ENCODE results near the gene RNF145. TPM values are rescaled to one million over a fixed set of nuclear protein-coding genes. Genes with fewer than 3 reads are reported as not detected.

Gene RNF145
- total RNA-seq, 1 experiment from 2014 or later: 193 TPM

DNA sequence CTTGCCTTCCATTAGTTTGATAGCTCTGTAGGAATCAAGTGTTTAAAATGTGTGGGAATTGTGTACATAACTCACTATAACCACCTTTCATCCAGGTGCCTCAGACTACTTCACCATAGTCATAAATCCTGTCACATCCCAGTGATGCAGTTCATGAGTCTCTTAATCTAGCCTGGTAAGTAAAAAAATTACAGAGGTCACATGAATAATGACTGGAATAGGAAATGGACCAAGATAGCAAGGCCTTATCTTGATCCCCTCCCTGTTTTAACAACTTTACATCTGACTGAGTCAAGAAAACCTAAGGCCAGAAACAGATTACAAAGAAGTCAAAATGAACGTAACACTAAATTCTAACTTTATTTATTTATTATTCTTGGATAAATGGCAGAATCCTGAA is 1.5 kb upstream of the RNF145 start:
- BruUV-seq (replicated peaks): no TSS peak
- no peak for DNase-seq
- Mint-ChIP-seq H3K4me1 (ENCODE audit: low read depth, unreplicated experiment) (peaks cover 69% of the 10 kb centered on the region), H3K9me3 (ENCODE audit: low read depth, unreplicated experiment) (no peaks in the 10 kb centered on the region), H3K4me3 (ENCODE audit: low read depth, unreplicated experiment) (peak overlapping the region; percentile 95), H3K36me3 (ENCODE audit: insufficient read depth, unreplicated experiment) (peaks cover 79% of the 10 kb centered on the region), H3K27me3 (ENCODE audit: unreplicated experiment) (no peaks in the 10 kb centered on the region), H3K27ac (ENCODE audit: unreplicated experiment) (peak overlapping the region; percentile 77)
- intact Hi-C loops (cut with micrococcal nuclease; ENCODE audit: unreplicated experiment): loop anchor here (5.0 to 10.0 kb wide), 2 partner anchors 106 to 1326 kb away; no protein-coding TSS in a partner anchor
- TF ChIP-seq CTCF (IDR thresholded peaks at IDR 0.05; ENCODE audit: unreplicated experiment): no peak
- CTCF ChIA-PET: interaction anchor here (1.6 kb wide), 1 partner anchor 32 kb away, joined by 3 read pairs; no protein-coding TSS in a partner anchor

GRCh38 chr5:159210210-159210661 is 883 bp upstream of the RNF145 start:
- BruUV-seq (replicated peaks): no TSS peak
- TF ChIP-seq CTCF (IDR thresholded peaks at IDR 0.05; ENCODE audit: unreplicated experiment): no peak
- H3K4me1 Mint-ChIP-seq (ENCODE audit: low read depth, unreplicated experiment): peaks cover 65% of the 10 kb centered on the region
- peak overlapping the region; percentile 95 for H3K4me3 Mint-ChIP-seq (ENCODE audit: low read depth, unreplicated experiment)
- CTCF ChIA-PET: interaction anchor here (1.6 kb wide), 1 partner anchor 32 kb away, joined by 3 read pairs; no protein-coding TSS in a partner anchor
- H3K27me3 Mint-ChIP-seq (ENCODE audit: unreplicated experiment): no peaks in the 10 kb centered on the region
- H3K36me3 Mint-ChIP-seq (ENCODE audit: insufficient read depth, unreplicated experiment): peaks cover 80% of the 10 kb centered on the region
- H3K27ac Mint-ChIP-seq (ENCODE audit: unreplicated experiment): peak overlapping the region; percentile 77
- intact Hi-C loops (cut with micrococcal nuclease; ENCODE audit: unreplicated experiment): loop anchor here (5.0 to 10.0 kb wide), 2 partner anchors 107 to 1325 kb away; no protein-coding TSS in a partner anchor
- DNase-seq: peak; percentile 29
- no peaks in the 10 kb centered on the region for H3K9me3 Mint-ChIP-seq (ENCODE audit: low read depth, unreplicated experiment)

GRCh38 chr5:159208514-159209437 is 577 bp downstream of the RNF145 start:
- peak overlapping the region; percentile 96 for H3K27ac Mint-ChIP-seq (ENCODE audit: unreplicated experiment)

More at GRCh38 chr5:159208514-159209437, 577 bp downstream of the RNF145 start:
- H3K27me3 Mint-ChIP-seq (ENCODE audit: unreplicated experiment): no peaks in the 10 kb centered on the region
- H3K4me1 Mint-ChIP-seq (ENCODE audit: low read depth, unreplicated experiment): peaks cover 65% of the 10 kb centered on the region
- DNase-seq: peak; percentile 33
- intact Hi-C loops (cut with micrococcal nuclease; ENCODE audit: unreplicated experiment): no loop called here
- peaks cover 80% of the 10 kb centered on the region for H3K36me3 Mint-ChIP-seq (ENCODE audit: insufficient read depth, unreplicated experiment)
- CTCF ChIA-PET: interaction anchor here (0.5 to 2.2 kb wide), 8 partner anchors 17 to 77 kb away, joined by 3 to 10 read pairs (median 4); no protein-coding TSS in a partner anchor
- no TSS peak for BruUV-seq (replicated peaks)
- peak overlapping the region; percentile 95 for H3K4me3 Mint-ChIP-seq (ENCODE audit: low read depth, unreplicated experiment)
- no peaks in the 10 kb centered on the region for H3K9me3 Mint-ChIP-seq (ENCODE audit: low read depth, unreplicated experiment)
- no peak for TF ChIP-seq CTCF (IDR thresholded peaks at IDR 0.05; ENCODE audit: unreplicated experiment)

Measured in Calu3 (cell line).